Karpas-422 (cell line): ENCODE measurements around the gene CEP95. TPM values are rescaled to one million over a fixed set of nuclear protein-coding genes. Genes with fewer than 3 reads are reported as not detected.
A peak's percentile ranks its signal among the peaks of the same experiment; 100 is the strongest.

Experiments
- DNase-seq: peaks from one replicate; pipeline ENCODE4 v3.0.0-alpha.2; 2015
- H2AFZ ChIP-seq: fragments of 200-600 bp; sonication (generic); 2 replicates; pipeline ENCODE4 v1.6.1; 2014; ENCODE audit warnings: antibody characterized with exemption, low read length, mixed read lengths
- H3K27ac ChIP-seq: fragments of 200-600 bp; sonication (generic); 2 replicates; pipeline ENCODE4 v1.5.1; 2014; ENCODE audit warnings: mild to moderate bottlenecking, low read length, moderate library complexity
- H3K27me3 ChIP-seq: fragments of 200-600 bp; sonication (generic); 2 replicates; pipeline ENCODE4 v1.6.1; 2014; ENCODE audit warnings: low read length, mixed read lengths
- H3K36me3 ChIP-seq: fragments of 200-600 bp; sonication (generic); 2 replicates; pipeline ENCODE4 v1.6.1; 2014; ENCODE audit warnings: low read length, mixed read lengths; ENCODE audit not compliant: insufficient read depth
- H3K4me1 ChIP-seq: fragments of 200-600 bp; sonication (generic); 2 replicates; pipeline ENCODE4 v1.6.1; 2014; ENCODE audit warnings: mild to moderate bottlenecking, low read length, mixed read lengths
- H3K4me2 ChIP-seq: fragments of 200-600 bp; sonication (generic); 2 replicates; pipeline ENCODE4 v1.6.1; 2014; ENCODE audit warnings: low read length, low read depth, mild to moderate bottlenecking; ENCODE audit not compliant: poor library complexity, severe bottlenecking
- H3K4me3 ChIP-seq: fragments of 200-600 bp; sonication (generic); 2 replicates; pipeline ENCODE4 v1.5.1; 2014; ENCODE audit warnings: mild to moderate bottlenecking, antibody characterized with exemption, low read length, mixed read lengths
- H3K79me2 ChIP-seq: fragments of 200-600 bp; sonication (generic); 2 replicates; pipeline ENCODE4 v1.6.1; 2014; ENCODE audit warnings: mild to moderate bottlenecking, low read length, mixed read lengths
- H3K9ac ChIP-seq: fragments of 200-600 bp; sonication (generic); 2 replicates; pipeline ENCODE4 v1.6.0; 2014; ENCODE audit warnings: low read length
- H3K9me2 ChIP-seq: fragments of 200-600 bp; sonication (generic), shearing (Covaris generic); replicated peaks from 2 replicates; pipeline ENCODE4 v1.6.0; 2014; ENCODE audit warnings: mild to moderate bottlenecking, low read length, moderate library complexity; ENCODE audit not compliant: insufficient read depth
- H3K9me3 ChIP-seq: fragments of 300-700, 200-600 bp; sonication (generic); 2 replicates; pipeline ENCODE4 v1.6.1; 2014; ENCODE audit warnings: low read length, mixed read lengths
- H4K20me1 ChIP-seq: fragments of 200-600 bp; sonication (generic); 2 replicates; pipeline ENCODE4 v1.6.1; 2014; ENCODE audit warnings: mild to moderate bottlenecking, antibody characterized with exemption, low read length, low read depth; ENCODE audit not compliant: insufficient read depth
- total RNA-seq: library from RNA; depleted of rRNA; stranded (reverse); fragments of >200 nt; shearing (Covaris generic); gene quantifications from 2 replicates; pipeline ENCODE4 v1.2.3, GENCODE V29; 2014; ENCODE audit warnings: low replicate concordance

CEP95 gene
- total RNA-seq, 1 experiment from 2014 or later = 62.1 TPM

DNA sequence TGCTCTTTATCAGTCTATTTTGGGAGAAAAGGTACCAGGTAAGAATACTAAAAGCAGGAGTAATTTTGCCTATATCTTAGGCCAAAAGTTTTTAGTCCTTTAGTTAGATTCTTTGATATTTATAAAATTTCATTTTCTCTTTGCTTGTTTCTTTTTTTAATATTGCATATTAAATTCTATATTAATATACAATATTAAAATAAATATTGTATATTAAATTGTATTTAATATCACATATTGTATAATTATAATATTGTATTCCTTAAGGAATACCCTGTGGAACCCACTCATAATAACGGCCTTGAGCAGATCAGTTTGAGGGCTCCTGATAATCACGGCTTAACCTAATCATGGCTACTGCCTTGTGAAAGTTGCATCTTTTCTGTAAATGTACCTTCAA is 1.9 kb downstream of the CEP95 start:
- Histone ChIP-seq H3K27me3 (no peaks in the 10 kb centered on the region), H3K9ac (no peak overlapping the region), H3K9me2 (no peaks in the 10 kb centered on the region), H3K4me3 (peak overlapping the region; percentile 97; the same call in 1 of the 2 replicates), H3K4me2 (peak overlapping the region; percentile 97), H4K20me1 (peaks cover 40% of the 10 kb centered on the region), H3K27ac (no peak overlapping the region), H3K36me3 (peaks cover 48% of the 10 kb centered on the region), H3K9me3 (no peaks in the 10 kb centered on the region), H2AFZ (no peak overlapping the region), H3K4me1 (peaks cover 28% of the 10 kb centered on the region), H3K79me2 (peaks cover 72% of the 10 kb centered on the region)
- no peak for DNase-seq

- Histone ChIP-seq H3K4me3 (no peak overlapping the region), H3K79me2 (peaks cover 72% of the 10 kb centered on the region), H4K20me1 (peaks cover 35% of the 10 kb centered on the region), H2AFZ (no peak overlapping the region), H3K27me3 (no peaks in the 10 kb centered on the region), H3K9me3 (no peaks in the 10 kb centered on the region), H3K36me3 (peaks cover 47% of the 10 kb centered on the region), H3K4me1 (peaks cover 28% of the 10 kb centered on the region), H3K9ac (no peak overlapping the region), H3K4me2 (no peak overlapping the region), H3K27ac (no peak overlapping the region), H3K9me2 (no peaks in the 10 kb centered on the region)
- no peak for DNase-seq
Measured at GRCh38 chr17:64509179-64509578, 2.4 kb downstream of the CEP95 start.

DNA sequence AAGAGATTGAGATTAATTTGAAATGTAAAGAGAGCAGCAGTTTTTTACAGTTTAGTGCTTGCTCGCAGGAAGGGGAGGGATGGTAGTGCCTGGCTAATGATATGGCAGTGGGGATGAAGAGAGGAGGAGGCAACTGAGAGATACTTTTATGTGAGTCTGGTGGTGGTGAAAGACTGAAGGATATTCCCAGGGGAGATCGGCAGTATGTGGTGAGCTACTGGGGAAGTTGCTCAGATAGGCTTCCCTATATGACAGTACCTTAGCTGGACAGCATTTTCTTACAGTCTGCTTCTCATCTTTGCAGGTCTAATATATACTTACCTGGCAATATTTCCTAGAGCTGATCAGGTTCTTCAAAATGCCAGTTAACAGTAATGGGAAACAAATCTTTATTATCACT is 8.6 kb downstream of the CEP95 start:
- peak; percentile 49 for DNase-seq

GRCh38 chr17:64515829-64516228 is 9.1 kb downstream of the CEP95 start:
- DNase-seq = no peak
- Histone ChIP-seq H3K36me3 (peaks cover 69% of the 10 kb centered on the region; the same call in 1 of the 2 replicates), H2AFZ (no peak overlapping the region), H4K20me1 (no peaks in the 10 kb centered on the region), H3K9ac (no peak overlapping the region), H3K4me3 (no peak overlapping the region), H3K9me2 (no peaks in the 10 kb centered on the region), H3K27me3 (no peaks in the 10 kb centered on the region), H3K79me2 (peaks cover 60% of the 10 kb centered on the region), H3K27ac (no peak overlapping the region), H3K4me2 (no peak overlapping the region), H3K4me1 (peaks cover 24% of the 10 kb centered on the region), H3K9me3 (no peaks in the 10 kb centered on the region)

More for the DNA sequence above, 8.6 kb downstream of the CEP95 start:
- Histone ChIP-seq H2AFZ (no peak overlapping the region), H3K9me3 (no peaks in the 10 kb centered on the region), H3K79me2 (peaks cover 60% of the 10 kb centered on the region), H4K20me1 (no peaks in the 10 kb centered on the region), H3K36me3 (peaks cover 69% of the 10 kb centered on the region; the same call in 1 of the 2 replicates), H3K4me3 (no peak overlapping the region), H3K4me1 (peaks cover 24% of the 10 kb centered on the region), H3K9ac (no peak overlapping the region), H3K9me2 (no peaks in the 10 kb centered on the region), H3K27me3 (no peaks in the 10 kb centered on the region), H3K27ac (no peak overlapping the region), H3K4me2 (no peak overlapping the region)

GRCh38 chr17:64519601-64520000 is 12.8 kb downstream of the CEP95 start:
- Histone ChIP-seq H3K27ac (no peak overlapping the region), H2AFZ (no peak overlapping the region), H3K36me3 (peaks cover 70% of the 10 kb centered on the region; the same call in 1 of the 2 replicates), H3K79me2 (peaks cover 39% of the 10 kb centered on the region), H3K27me3 (no peaks in the 10 kb centered on the region), H3K9ac (no peak overlapping the region), H3K9me2 (no peaks in the 10 kb centered on the region), H3K4me3 (no peak overlapping the region), H3K9me3 (no peaks in the 10 kb centered on the region), H3K4me1 (peaks cover 11% of the 10 kb centered on the region), H3K4me2 (no peak overlapping the region), H4K20me1 (no peaks in the 10 kb centered on the region)
- no peak for DNase-seq

- H3K9me3 ChIP-seq = no peaks in the 10 kb centered on the region
- no peaks in the 10 kb centered on the region for H3K9me2 ChIP-seq
- H3K4me1 ChIP-seq = peaks cover 3% of the 10 kb centered on the region
- H3K79me2 ChIP-seq = peaks cover 31% of the 10 kb centered on the region
- peaks cover 68% of the 10 kb centered on the region; the same call in 1 of the 2 replicates for H3K36me3 ChIP-seq
- DNase-seq = no peak
- no peaks in the 10 kb centered on the region for H3K27me3 ChIP-seq
- no peak overlapping the region for H2AFZ ChIP-seq
- no peaks in the 10 kb centered on the region for H4K20me1 ChIP-seq
- H3K27ac ChIP-seq = no peak overlapping the region
- H3K9ac ChIP-seq = no peak overlapping the region
- H3K4me3 ChIP-seq = no peak overlapping the region
- no peak overlapping the region for H3K4me2 ChIP-seq
Measured at GRCh38 chr17:64520359-64520758, 13.6 kb downstream of the CEP95 start.

GRCh38 chr17:64527914-64528313 is 21.1 kb downstream of the CEP95 start:
- no peak overlapping the region for H3K27ac ChIP-seq
- H4K20me1 ChIP-seq = no peaks in the 10 kb centered on the region
- H3K79me2 ChIP-seq = 0 out of 2 replicates have a peak, but pooled peaks cover 3% of the 10 kb centered on the region

GRCh38 chr17:64529221-64529620 is 22.4 kb downstream of the CEP95 start:
- peaks cover 79% of the 10 kb centered on the region for H3K36me3 ChIP-seq
- H2AFZ ChIP-seq = no peak overlapping the region

More at GRCh38 chr17:64527914-64528313, 21.1 kb downstream of the CEP95 start:
- Histone ChIP-seq H3K9me3 (no peaks in the 10 kb centered on the region), H3K4me2 (no peak overlapping the region), H3K36me3 (peaks cover 79% of the 10 kb centered on the region; the same call in 1 of the 2 replicates), H2AFZ (no peak overlapping the region), H3K9ac (no peak overlapping the region), H3K4me3 (no peak overlapping the region), H3K9me2 (no peaks in the 10 kb centered on the region), H3K27me3 (no peaks in the 10 kb centered on the region), H3K4me1 (no peaks in the 10 kb centered on the region)
- DNase-seq = no peak

More at GRCh38 chr17:64529221-64529620, 22.4 kb downstream of the CEP95 start:
- Histone ChIP-seq H3K79me2 (0 out of 2 replicates have a peak, but pooled peaks cover 3% of the 10 kb centered on the region), H3K9ac (no peak overlapping the region), H3K4me1 (no peaks in the 10 kb centered on the region), H3K4me2 (no peak overlapping the region), H3K4me3 (no peak overlapping the region), H4K20me1 (no peaks in the 10 kb centered on the region), H3K27ac (no peak overlapping the region), H3K9me2 (no peaks in the 10 kb centered on the region), H3K27me3 (no peaks in the 10 kb centered on the region), H3K9me3 (no peaks in the 10 kb centered on the region)
- no peak for DNase-seq
